GM18951 (cell line): ENCODE measurements around the gene XRCC6.
"Not testable (repeated sequence)": the region's sequence is repeated elsewhere in the genome, so short reads cannot be mapped to it uniquely, and the experiment has no call there.

Source experiments
- POLR2A ChIP-seq: IDR thresholded peaks from 4 replicates; pipeline ENCODE4 v1.6.1; 2011; ENCODE audit warnings: mild to moderate bottlenecking; ENCODE audit not compliant: insufficient read length, insufficient read depth; ENCODE audit errors: extremely low read depth
- in situ Hi-C: fragments of 300-500 bp; cut with MboI; formaldehyde crosslinking; loops from one replicate; pipeline ENCODE4 v1.12.0; 2022; ENCODE audit warnings: low sequenced_read_pairs, mixed read lengths, inconsistent platforms; ENCODE audit not compliant: unreplicated experiment

The XRCC6 gene

DNA sequence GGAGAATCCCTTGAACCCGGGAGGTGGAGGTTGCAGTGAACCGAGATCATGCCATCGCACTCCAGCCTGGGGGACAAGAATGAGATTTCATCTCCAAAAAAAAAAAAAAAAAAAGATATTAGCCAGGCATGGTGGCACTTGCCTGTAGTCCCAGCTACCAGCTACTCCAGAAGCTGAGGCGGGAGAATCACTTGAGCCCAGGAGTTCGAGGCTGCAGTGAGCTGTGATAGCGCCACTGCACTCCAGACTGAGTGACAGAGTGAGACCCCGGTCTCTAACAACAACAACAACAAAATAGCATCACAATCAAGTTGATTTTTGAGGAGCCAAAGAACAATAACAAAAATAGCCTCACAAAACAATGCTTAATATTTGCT is 33.8 kb upstream of the XRCC6 start:
- no peak for TF ChIP-seq POLR2A
- in situ Hi-C loops, result no loop called here

DNA sequence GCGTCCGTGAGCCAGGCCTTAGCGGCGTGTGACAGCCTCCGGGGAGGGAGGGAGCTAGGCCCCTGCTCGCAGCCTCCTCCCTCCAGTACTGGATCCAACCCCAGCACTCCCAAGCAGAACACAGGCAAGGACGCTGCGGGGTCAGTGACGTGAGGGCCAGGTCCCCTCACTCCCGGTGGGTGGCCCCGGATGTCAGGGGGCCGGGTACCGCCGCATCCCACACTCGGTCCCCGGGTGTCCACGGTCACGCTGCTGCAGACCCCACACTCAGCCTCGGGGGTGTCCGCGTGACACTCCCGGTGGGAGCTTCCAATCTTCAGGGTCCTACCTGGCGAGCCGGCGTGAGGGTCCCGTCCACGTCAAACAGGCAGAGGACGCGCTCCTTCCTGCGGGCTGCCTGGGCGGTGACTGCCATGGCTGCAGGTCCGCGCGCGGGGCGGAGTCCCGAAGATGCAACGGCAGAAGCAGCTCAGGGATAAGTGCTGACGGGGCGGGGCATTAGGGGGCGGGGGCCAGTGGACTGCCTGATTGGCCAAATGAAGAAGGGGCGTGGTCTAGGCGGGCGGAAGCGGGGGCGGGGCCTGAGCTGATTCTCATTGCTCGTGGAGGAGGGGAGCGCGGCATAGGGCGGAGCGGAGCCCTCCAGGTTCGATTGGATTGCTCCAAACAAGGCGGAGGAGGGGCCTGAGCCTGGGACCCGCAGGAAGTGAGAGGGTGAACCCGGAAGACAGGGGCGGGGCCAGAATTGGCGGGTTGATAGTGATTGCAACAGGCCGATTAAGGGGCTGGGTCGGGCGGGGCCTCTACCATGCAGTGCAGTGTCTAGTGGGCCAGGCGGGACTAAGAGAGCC is 31.5 kb upstream of the XRCC6 start, which contains the start of gene PMM1:
PMM1 (minus strand) TSS at position 450 of the 851 bp plus-strand sequence; CDS start at position 415, 35 bp downstream.
- TF ChIP-seq POLR2A, result peak; percentile 78
- in situ Hi-C loops, result no loop called here

DNA sequence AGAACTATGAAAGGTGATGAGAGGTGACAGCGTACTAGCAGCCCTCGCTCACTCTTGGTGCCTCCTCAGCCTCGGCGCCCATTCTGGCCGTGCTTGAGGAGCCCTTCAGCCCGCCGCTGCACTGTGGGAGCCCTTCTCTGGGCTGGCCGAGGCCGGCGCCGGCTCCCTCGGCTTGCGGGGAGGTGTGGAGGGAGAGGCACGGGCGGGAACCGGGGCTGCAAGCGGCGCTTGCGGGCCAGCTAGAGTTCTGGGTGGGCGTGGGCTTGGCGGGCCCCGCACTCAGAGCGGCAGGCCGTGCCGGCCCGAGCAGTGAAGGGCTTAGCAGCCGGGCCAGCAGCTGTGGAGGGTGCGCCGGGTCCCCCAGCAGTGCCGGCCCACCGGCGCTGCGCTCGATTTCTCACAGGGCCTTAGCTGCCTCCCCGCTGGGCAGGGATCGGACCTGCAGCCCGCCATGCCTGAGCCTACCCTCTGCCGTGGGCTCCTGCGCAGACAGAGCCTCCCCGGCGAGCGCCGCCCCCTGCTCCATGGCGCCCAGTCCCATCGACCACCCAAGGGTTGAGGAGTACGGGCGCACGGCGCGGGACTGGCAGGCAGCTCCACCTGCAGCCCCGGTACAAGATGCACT is 27.6 kb upstream of the XRCC6 start:
- in situ Hi-C loops, result not testable (repeated sequence)

DNA sequence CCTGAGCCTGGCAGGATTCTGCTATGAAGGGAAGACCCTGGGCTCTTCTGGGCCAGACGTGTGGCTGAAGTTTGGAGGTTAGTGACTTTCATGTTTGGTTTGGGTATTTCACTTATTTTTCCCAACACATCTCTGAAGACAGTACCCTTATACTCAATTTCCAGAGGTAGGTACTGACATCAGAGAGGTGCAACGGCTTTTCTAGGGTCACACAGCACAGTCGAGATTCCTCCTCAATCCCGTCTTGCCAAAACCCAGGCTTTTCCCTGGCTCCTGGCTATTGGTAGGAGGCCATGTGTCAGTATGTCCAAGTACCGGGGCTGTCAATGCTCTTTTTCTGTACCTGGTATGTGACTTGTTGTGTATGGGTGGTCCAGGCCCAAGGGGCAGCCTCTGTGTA is 25.4 kb upstream of the XRCC6 start:
- in situ Hi-C loops, result no loop called here
- no peak for TF ChIP-seq POLR2A

DNA sequence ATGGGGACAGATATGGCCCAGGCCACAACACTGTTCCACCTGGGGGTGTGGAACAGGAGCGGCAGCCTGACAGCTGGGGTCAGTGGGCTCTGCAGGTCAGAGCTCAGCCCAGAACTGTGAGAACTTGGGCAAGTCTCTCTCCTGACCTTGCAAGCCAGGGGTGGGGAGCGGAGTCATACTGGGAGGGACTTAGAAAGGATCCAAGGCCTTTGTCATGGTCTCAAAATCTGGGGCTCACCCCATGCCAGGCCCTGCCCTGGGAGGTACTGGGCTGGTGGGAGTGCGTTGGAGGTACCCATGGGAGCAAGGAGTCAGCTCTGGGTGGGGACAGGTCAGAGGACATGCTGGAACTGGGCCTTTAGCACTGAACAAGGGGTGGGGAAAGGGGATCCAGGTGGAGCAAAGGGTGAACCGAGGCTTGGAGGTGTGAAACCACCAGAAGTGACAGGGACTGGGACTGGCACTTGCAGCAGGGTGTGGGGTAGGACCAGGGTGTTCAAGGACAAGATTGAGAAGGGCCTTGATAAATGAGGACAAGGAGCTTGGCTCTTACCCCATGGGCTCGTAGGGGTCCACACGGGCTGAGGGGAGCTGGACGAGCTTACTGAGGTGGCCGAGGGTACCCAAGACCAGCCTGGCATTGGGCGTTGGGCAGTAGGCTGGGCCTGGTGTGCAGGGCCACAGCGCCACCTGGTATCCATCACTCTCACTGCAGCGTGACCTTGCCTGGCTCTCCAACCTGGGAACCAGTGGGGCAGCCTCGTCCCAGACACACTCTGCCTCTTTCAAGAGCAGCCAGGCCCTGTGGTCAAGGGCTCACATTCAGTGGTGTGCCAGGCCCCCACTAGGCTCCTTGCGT is 24.1 kb upstream of the XRCC6 start:
- no peak for TF ChIP-seq POLR2A
- in situ Hi-C loops, result no loop called here

DNA sequence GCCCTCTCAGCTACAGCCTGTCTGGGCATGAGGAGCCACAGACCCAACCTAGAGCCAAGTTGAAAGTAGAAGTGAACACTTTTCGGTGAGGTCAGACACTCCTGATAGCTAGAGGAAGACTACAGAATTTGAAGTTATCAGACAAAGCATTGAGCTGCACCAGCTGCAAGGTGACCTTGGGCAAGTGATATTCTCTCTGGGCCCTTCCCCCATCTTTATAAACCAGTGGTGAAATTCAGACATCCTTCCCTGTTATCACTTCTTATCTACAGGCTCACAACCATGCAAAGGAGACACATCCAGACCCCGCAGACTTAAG is 23.5 kb upstream of the XRCC6 start:
- in situ Hi-C loops, result no loop called here
- no peak for TF ChIP-seq POLR2A

DNA sequence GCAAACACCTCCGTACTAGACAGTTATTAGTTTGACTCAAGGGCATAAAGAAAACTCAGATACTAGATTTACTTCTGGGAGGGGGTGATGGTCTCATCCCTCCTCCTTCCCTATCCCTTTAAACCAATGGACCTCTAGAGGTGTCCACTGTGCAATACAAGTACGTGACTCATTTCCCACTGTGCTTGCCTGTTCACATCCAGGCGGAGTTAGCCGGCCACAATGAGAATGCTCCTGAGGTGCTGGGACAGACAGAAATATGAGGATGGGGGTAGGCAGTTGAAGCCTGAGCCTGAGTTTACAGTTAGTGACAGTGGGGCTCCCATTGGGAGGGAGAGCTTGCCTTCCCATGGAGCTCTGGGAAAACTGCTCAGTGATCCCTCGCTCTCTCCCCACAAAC is 23.0 kb upstream of the XRCC6 start:
- TF ChIP-seq POLR2A, result no peak
- in situ Hi-C loops, result no loop called here

DNA sequence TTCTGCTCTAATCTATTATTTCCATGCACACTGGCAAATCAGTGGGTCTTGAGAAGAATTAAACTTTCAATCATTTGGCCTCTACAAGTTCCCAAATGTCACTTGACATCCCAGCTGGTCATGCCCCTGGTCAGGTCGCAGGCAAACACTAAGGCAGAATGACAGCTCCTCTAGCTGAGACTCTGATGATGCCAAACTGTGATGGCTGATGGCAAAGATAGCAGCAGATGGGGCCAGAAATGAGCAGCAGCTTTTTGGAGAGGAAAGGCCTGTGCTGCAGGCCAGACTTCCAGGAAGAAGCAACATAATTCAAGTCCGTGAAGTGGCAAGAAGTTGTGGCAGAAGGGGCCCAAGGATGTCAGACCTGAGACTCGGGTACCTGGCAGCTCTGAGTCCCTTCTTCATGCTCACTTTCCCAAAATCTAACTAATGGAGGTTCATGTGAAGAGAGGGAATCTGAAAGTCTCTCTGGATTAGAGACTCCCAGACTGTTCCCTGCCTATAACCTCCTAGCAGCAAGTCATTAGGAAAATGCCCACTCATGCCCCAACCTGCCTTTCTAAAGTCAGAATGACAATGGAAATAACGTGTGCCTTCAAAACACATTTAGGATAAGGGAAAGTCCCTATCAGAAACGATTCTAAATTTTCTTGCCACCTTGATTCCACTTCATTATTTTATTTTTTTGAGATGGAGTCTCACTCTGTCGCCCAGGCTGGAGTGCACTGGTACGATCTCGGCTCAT is 22.0 kb upstream of the XRCC6 start:
- in situ Hi-C loops, result no loop called here
- TF ChIP-seq POLR2A, result no peak

DNA sequence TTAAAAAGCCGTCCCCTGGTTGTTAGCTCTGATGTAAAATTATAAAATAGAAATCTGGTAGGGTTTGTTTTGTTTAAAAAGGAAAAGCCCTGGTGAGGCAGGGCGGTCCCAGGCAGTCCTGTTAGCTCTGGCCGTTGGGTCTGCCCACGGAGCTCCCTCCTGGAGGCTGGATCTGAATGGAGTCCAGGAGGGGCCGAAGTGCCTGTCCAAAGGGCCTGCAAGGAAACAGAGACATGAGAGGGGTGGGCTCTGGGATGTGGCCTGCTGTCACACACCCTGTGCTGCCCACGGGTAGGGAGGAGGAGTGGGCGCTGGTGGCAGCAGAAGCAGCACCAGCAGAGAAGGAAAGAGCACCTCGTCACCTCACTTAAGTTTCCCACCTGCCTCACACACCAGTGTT is 20.1 kb upstream of the XRCC6 start:
- in situ Hi-C loops, result no loop called here
- TF ChIP-seq POLR2A, result no peak

DNA sequence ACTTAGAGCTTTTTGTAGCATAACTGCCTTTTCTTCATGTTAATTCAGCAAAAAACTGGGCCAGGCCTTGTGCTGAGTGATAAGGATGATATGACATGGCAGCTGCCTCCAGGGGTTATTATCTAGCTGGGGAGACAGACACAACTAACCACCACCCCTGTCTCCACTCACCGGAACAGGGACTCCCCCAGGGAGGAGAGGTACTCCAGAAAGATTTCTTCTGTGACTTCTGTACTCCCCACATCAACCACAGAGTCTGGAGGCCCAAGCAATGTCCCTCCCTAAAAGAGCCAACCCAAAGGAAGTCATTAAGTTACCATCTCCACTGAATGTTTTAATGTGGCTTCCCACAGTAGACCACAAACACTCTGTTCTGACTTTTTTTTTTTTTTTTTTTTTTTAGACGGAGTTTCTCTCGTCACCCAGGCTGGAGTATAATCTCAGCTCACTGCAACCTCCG is 17.2 kb upstream of the XRCC6 start:
- in situ Hi-C loops, result no loop called here
- no peak for TF ChIP-seq POLR2A

DNA sequence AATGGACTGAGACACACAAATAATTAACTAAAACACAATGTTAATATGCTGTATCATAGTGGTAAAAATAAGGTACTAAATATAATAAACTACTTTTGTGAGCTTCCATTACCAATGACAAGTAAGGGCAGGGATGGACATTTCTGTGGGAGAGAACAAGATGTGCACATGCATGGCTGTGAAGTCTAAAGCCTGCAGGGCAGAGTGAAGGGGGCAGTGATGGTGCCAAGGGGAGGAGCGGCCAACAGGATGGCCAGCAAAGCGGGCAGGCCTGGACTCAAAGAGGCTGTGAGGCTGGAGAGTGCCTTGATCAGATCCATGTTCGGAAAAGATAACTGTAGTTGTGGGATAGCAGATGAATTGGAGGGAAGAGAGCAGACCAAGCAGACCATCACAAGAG is 12.7 kb upstream of the XRCC6 start:
- in situ Hi-C loops, result no loop called here
- no peak for TF ChIP-seq POLR2A

DNA sequence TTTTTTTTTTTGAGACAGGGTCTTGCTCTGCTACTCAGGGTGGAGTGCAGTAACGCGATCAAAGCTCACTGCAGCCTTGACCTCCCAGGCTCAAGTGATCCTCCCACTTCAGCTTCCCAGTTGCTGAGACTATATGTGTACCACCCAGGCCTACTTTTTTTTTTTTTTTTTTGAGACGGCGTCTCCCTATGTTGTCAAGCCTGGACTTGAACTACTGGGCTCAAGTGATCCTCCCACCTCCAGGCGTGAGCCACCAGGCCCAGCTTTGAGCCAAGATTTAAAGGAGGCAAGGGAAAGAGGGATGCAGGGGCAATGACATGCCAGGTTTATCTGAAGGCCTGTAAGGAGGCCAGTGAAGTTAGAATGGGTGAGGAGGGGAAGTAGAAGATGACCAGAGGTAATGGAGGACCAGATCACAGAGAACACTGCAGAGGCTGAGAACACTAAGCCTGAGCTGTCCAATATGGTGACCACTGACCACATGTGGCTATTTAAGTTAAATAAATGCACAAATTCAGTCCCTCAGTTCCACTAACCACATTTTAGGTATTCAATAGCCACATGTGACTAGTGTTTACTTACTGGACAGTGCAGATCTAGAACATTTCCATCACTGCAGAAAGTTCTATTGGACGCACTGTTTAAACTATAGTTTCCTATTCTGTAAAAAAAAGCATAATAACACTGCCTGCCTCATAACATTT is 8.3 kb upstream of the XRCC6 start:
- in situ Hi-C loops, result no loop called here
- no peak for TF ChIP-seq POLR2A

DNA sequence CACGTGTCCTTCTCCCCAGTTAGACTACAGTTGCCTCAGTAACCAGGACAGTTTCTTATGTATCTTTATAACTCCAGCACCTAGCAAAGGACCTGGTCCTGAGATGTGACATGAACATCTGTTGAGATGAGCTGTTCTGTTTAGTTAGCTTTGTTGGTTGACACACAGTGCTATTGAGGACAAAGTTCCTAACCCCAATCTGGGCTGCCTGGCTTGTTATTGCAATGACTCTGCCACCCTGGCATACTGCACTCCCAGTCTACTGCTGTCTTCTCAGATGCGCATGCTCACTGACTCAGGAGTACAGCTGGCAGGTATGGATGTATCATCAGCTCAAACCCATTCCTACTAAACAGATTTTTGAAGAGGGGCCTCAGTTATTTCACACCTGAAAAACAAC is 7.6 kb upstream of the XRCC6 start:
- in situ Hi-C loops, result no loop called here
- TF ChIP-seq POLR2A, result no peak
